Airway epithelial cell (primary cell): Measurements from ENCODE around the gene PRCD. TPM values are rescaled to one million over a fixed set of nuclear protein-coding genes. Genes with fewer than 3 reads are reported as not detected.

Source experiments
- total RNA-seq: library from RNA; depleted of rRNA; stranded (reverse); fragments of >200 nt; gene quantifications from 2 replicates; pipeline ENCODE4 v1.2.3, GENCODE V29; 2015

PRCD gene, protein sequence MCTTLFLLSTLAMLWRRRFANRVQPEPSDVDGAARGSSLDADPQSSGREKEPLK
- total RNA-seq = 0.35 and 1.6 TPM in 2 replicates

DNA sequence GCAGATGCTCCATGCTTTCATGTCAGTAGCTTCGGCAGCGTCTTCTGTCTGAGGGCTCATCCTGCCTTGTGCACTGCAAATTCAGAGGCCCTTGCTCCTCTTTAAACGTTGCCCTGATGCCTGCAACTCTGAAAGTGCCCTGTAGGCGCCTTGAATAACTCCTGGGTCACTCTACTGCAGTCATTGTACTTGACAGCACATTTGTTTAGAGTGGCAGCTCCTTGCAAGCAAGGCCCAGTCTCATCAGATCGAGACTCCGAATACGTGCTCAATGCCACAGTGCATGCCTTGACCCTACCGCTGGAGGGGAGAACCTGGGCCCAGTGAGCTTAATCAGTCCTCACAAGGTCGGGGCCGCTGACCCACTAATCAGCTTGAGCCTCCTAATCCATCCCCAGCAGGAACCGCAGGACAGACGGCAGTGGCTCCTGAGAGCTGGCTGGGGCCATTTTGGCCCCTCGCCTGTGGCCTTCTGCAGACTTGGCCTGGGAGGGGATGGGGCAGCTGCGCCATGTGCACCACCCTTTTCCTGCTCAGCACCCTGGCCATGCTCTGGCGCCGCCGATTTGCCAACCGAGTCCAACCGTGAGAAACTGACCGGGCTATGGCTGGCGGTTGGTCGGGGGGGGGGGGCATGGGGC lies at the start of gene PRCD:
TSS of gene PRCD (plus strand) at position 414 of the 641 bp plus-strand sequence. CDS start at position 512, 98 bp downstream.

DNA sequence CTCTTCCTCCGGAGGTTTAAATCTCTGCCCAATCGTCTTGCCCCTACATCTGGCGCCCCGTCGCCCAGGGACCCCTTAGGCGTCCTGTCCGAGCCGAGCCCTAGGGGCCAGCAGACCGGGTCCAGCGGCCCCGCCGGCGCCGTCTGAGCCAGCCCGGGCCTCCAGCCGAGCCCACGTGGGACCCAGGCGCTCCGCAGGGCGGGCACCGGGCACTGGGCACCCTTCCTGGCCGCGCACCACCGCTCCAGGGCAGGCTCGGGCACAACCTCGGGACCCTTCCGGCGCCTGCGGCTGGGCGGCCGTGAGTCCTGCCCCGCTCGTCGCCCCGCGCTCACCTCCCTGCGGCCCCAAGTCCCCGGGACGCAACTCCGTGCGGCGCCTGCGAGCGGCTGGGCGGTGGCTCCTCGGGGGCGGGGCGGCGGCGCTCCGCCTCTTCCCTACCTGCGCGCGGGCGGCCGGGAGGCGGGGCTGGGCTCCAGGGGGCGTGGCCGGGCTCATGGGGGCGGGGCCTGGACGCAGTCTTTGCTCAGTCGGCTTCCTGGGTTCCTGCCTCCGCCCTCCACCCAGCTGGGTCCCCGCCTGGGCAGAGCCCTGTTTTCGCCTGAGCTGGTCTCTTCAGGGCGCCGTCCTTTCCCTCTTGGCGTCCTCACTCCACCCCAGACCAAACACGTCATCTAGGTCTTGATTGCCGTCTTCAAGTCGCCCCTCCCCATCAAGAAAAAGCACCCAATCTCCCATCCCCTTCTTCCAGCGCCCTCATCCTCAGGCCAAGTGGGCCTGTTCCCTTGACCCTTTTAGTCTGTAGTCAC lies 38.6 kb upstream of the PRCD start, which contains the start of gene RHBDF2:
TSS of gene RHBDF2 (minus strand) at position 406 of the 809 bp plus-strand sequence. CDS start 19,899 bp downstream, outside the sequence.

DNA sequence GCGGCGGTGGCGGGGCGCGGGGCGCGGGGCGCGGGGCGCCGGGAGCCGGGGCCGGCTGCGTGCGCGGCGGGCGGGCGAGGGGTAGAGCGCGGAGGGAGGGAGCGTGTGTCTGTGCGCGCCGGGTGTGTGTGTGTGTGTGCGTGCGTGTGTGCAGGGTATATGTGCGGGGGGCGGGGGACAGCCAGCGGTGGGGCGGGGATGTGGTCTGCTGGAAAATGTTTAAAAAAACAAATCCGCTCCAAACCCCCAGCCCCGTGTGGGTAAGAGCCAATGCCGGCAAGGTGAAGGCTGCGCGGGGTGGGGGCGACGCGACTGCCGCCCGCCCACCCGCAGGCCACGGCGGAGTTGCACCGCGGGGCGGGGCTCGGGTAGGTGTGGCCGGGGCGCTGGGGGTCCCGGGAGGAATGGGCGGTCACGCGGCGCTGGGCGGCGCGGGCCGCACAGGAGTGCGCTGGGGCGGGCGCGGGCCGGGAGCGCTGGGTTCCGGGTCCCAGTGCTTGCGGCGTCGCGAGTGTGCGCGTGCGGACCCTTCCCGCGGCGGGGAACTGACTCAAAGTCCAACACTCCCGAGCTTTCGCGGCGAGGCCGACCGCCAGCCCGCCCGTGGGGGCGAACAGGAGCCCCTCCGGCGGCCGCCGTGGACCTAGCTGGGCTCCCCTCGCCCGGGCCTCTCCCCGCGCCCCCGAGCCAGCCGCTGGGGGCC lies 2.1 kb upstream of the PRCD start, which contains the start of gene CYGB:
TSS of gene CYGB (minus strand) at position 132 of the 703 bp plus-strand sequence. CDS start 167 bp downstream, outside the sequence.

DNA sequence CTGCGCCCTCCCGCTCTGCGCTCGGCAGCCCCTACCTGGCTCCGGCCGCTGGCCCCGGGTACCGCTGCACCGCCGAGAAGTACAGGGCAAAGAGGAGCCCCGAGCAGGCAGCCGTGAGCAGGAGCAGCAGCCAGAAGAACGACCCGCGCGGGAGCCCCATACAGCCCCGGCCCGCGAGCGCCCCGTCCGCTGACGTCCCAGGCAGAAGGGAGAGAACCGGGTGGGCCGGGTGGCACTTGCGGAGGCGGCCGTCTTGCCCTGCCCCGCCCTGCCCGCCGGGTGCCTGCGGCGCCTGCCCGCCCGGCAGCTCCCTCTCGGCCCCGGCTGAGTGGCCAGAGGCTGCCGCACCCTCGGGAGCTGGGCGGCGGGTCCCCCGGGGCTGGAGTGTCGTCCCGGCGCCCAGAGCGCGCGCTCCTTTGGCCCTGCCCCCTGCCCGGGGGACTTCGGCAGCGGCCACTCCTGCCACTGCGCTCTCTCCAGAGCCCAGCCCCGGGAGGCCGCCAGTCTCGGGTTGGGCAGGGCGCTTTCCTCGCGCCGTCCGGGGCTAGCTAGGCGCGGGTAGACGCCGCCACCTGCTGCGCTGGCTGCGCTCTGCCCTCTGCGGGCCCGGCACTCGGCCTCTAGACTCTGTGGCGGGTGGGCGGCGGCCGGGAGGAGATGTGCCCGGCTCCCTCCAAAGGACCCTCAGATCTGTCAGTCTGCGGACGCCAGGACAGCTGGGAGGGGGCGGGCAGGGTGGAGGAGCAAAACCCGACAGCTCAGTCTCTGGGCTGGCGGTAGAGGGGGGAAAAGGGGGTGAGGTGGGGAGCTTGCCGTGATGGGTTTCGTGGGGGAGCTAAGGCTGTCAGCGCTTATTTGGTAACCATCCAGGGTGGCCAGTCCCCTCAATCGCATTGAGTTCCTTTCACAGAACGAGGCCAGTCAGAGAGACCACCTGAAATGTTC lies 46.1 kb downstream of the PRCD start, which contains the start of gene ST6GALNAC2:
TSS of gene ST6GALNAC2 (minus strand) at position 212 of the 945 bp plus-strand sequence. CDS start at position 160, 52 bp downstream.

Other genes with a start within 250 kb of the PRCD start
- gene QRICH2, start 231.8 kb upstream of the PRCD start, total RNA-seq = 0.78 and 1.3 TPM in 2 replicates
- 34.9 and 45.1 TPM in 2 replicates for gene PRPSAP1, start 186.1 kb upstream of the PRCD start, total RNA-seq
- gene SPHK1, start 155.4 kb upstream of the PRCD start, total RNA-seq = 95.6 and 114 TPM in 2 replicates
- gene UBE2O, start 86.9 kb upstream of the PRCD start, total RNA-seq = 14.8 and 19.9 TPM in 2 replicates
- not detected in 2 replicates for gene AANAT, start 72.4 kb upstream of the PRCD start, total RNA-seq
- gene RHBDF2, start 38.6 kb upstream of the PRCD start, total RNA-seq = 31.3 and 39.7 TPM in 2 replicates
- gene CYGB, start 2.3 kb upstream of the PRCD start, total RNA-seq = 9.9 and 11.1 TPM in 2 replicates
- gene ST6GALNAC2, start 45.8 kb downstream of the PRCD start, total RNA-seq = 62.2 and 86.3 TPM in 2 replicates
- 9.9 and 12.2 TPM in 2 replicates for gene ST6GALNAC1, start 103.7 kb downstream of the PRCD start, total RNA-seq
- 73.4 and 101 TPM in 2 replicates for gene MXRA7, start 170.9 kb downstream of the PRCD start, total RNA-seq
- 21.1 and 22.1 TPM in 2 replicates for gene JMJD6, start 186.6 kb downstream of the PRCD start, total RNA-seq
- 30.8 and 37.0 TPM in 2 replicates for gene METTL23, start 186.8 kb downstream of the PRCD start, total RNA-seq
- gene SRSF2, start 197.3 kb downstream of the PRCD start, total RNA-seq = 301 and 303 TPM in 2 replicates
- 13.1 and 15.1 TPM in 2 replicates for gene MFSD11, start 198.1 kb downstream of the PRCD start, total RNA-seq